Smooth muscle cell (in vitro differentiated cells): Measurements from ENCODE around the gene LRRTM4. TPM values are rescaled to one million over a fixed set of nuclear protein-coding genes. Genes with fewer than 3 reads are reported as not detected.

Experiments
- DNase-seq: peaks from one replicate; lab custom pipeline; 2025; ENCODE audit not compliant: unreplicated experiment; lab: John Stamatoyannopoulos, UW
- H2AFZ ChIP-seq: fragments of 200-600 bp; sonication (generic); 2 replicates; pipeline ENCODE4 v1.6.0; 2016; ENCODE audit warnings: antibody characterized with exemption, low read depth, mild to moderate bottlenecking
- H3F3A ChIP-seq: fragments of 200-600 bp; sonication (generic); 2 replicates; pipeline ENCODE4 v1.6.0; 2017; ENCODE audit warnings: antibody characterized with exemption, low read depth
- H3K27ac ChIP-seq: fragments of 200-600 bp; sonication (generic); 2 replicates; pipeline ENCODE4 v1.5.1; 2016; ENCODE audit warnings: low read depth, mild to moderate bottlenecking
- H3K27me3 ChIP-seq: fragments of 200-600 bp; sonication (generic); 2 replicates; pipeline ENCODE4 v1.6.1; 2016; ENCODE audit warnings: low read depth, mild to moderate bottlenecking
- H3K36me3 ChIP-seq: fragments of 200-600 bp; sonication (generic); 2 replicates; pipeline ENCODE4 v1.5.1; 2016; ENCODE audit warnings: low read depth
- H3K4me1 ChIP-seq: fragments of 200-600 bp; sonication (generic); 2 replicates; pipeline ENCODE4 v1.5.1; 2016; ENCODE audit warnings: low read depth
- H3K4me2 ChIP-seq: fragments of 200-600 bp; sonication (generic); 2 replicates; pipeline ENCODE4 v1.6.0; 2016; ENCODE audit warnings: mild to moderate bottlenecking
- H3K4me3 ChIP-seq: fragments of 200-600 bp; sonication (generic); 2 replicates; pipeline ENCODE4 v1.5.1; 2016; ENCODE audit warnings: mild to moderate bottlenecking
- H3K79me2 ChIP-seq: fragments of 200-600 bp; sonication (generic); 2 replicates; pipeline ENCODE4 v1.6.0; 2016; ENCODE audit warnings: low read depth, mild to moderate bottlenecking
- H3K9ac ChIP-seq: fragments of 200-600 bp; sonication (generic); 2 replicates; pipeline ENCODE4 v1.6.0; 2016; ENCODE audit warnings: low read depth
- H3K9me3 ChIP-seq: fragments of 200-600 bp; sonication (generic); replicated peaks from 2 replicates; pipeline ENCODE4 v1.5.1; 2016; ENCODE audit warnings: low read depth
- H4K20me1 ChIP-seq: fragments of 200-600 bp; sonication (generic); 2 replicates; pipeline ENCODE4 v1.6.0; 2016; ENCODE audit warnings: low read depth
- CTCF ChIP-seq: fragments of 200-600 bp; sonication (generic); IDR thresholded peaks from 2 replicates; pipeline ENCODE4 v1.5.1; 2017; ENCODE audit warnings: borderline replicate concordance, mild to moderate bottlenecking, antibody characterized with exemption; ENCODE audit not compliant: insufficient read depth, poor library complexity, severe bottlenecking
- WGBS: methylation state at CpG from one replicate; pipeline ENCODE4 v1.1.7; 2016; ENCODE audit warnings: low lambda C conversion rate; 5-methylcytosine and 5-hydroxymethylcytosine counted together
- polyA plus RNA-seq: library from polyadenylated mRNA; unstranded; fragments of >200 nt; fragmentation: Nextera tagmentation; extraction: Ambion mirVana; gene quantifications from 2 replicates; pipeline ENCODE4 v1.2.1, GENCODE V29; 2016
- total RNA-seq: library from RNA; depleted of rRNA; stranded (reverse); fragments of >200 nt; gene quantifications from 2 replicates; pipeline ENCODE4 v1.2.3, GENCODE V29; 2014

LRRTM4 gene
- total and polyA plus RNA-seq, 2 experiments from 2014 or later: 1.4 to 5.5 TPM

DNA sequence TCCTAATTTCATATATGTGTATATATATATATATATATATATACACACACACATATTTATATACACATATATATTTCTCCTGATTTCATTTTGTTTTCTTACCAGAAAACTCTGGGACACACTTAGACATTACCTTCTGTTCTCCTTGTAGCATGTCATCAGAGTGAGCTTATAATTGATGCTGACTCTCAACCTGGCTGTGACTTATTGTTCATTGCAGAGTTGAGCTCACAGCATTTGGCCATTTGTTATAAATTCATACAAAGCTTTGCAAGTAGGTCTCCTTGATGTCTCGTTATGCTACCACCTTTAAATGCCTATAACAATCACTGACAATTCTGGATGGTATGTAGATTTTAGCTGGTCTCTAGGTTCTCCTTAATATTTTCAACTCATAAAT lies 314.8 kb downstream of the LRRTM4 start:
- peaks cover 3% of the 10 kb centered on the region for H3K4me1 ChIP-seq
- no peaks in the 10 kb centered on the region for H4K20me1 ChIP-seq
- H3K27ac ChIP-seq: no peak overlapping the region
- H2AFZ ChIP-seq: no peak overlapping the region
- H3K4me3 ChIP-seq: no peak overlapping the region
- no peak for DNase-seq
- no peaks in the 10 kb centered on the region for H3K36me3 ChIP-seq
- WGBS: 73% methylated on average over 1 of the region's 1 CpG
- no peak overlapping the region for H3K9ac ChIP-seq
- H3K4me2 ChIP-seq: no peak overlapping the region
- H3K79me2 ChIP-seq: no peaks in the 10 kb centered on the region
- no peaks in the 10 kb centered on the region for H3F3A ChIP-seq
- no peaks in the 10 kb centered on the region for H3K27me3 ChIP-seq
- H3K9me3 ChIP-seq: no peaks in the 10 kb centered on the region
- TF ChIP-seq CTCF: no peak

GRCh38 chr2:77201755-77202154 lies 320.4 kb downstream of the LRRTM4 start:
- Histone ChIP-seq H3K27me3 (no peaks in the 10 kb centered on the region), H3K9me3 (no peaks in the 10 kb centered on the region), H3F3A (no peaks in the 10 kb centered on the region), H3K27ac (no peak overlapping the region), H3K79me2 (no peaks in the 10 kb centered on the region), H3K9ac (no peak overlapping the region), H3K4me2 (no peak overlapping the region), H3K36me3 (no peaks in the 10 kb centered on the region), H4K20me1 (no peaks in the 10 kb centered on the region), H2AFZ (no peak overlapping the region), H3K4me3 (no peak overlapping the region), H3K4me1 (no peaks in the 10 kb centered on the region)
- TF ChIP-seq CTCF: no peak
- no peak for DNase-seq
- WGBS: 87% methylated on average over 2 of the region's 2 CpGs

DNA sequence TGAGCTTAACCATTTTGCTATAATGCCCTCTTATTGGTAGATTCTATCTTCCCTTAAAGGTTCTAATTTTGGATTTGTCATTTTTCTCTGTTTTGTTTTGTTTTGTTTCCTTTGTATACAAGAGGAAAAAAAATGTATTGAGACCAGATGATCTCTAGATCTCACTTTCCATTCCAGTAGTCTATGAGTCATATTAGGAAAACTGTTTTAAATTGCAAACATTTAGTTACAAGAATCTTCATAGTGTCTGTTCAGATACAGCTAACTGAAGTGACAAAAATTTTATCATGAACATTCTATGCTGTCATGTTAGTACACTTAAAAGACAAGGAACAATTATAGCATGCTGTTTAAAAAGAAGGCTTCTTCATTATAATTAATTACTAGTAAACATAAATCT lies 322.8 kb downstream of the LRRTM4 start:
- no peak overlapping the region for H2AFZ ChIP-seq
- TF ChIP-seq CTCF: no peak
- no peaks in the 10 kb centered on the region for H3K79me2 ChIP-seq
- H3K27ac ChIP-seq: no peak overlapping the region
- no peak for DNase-seq
- H3K9me3 ChIP-seq: no peaks in the 10 kb centered on the region
- H3K4me3 ChIP-seq: no peak overlapping the region
- no peaks in the 10 kb centered on the region for H3F3A ChIP-seq
- no peaks in the 10 kb centered on the region for H3K27me3 ChIP-seq
- H3K9ac ChIP-seq: no peak overlapping the region
- no peak overlapping the region for H3K4me2 ChIP-seq
- no peaks in the 10 kb centered on the region for H4K20me1 ChIP-seq
- no peaks in the 10 kb centered on the region for H3K36me3 ChIP-seq
- H3K4me1 ChIP-seq: no peaks in the 10 kb centered on the region

DNA sequence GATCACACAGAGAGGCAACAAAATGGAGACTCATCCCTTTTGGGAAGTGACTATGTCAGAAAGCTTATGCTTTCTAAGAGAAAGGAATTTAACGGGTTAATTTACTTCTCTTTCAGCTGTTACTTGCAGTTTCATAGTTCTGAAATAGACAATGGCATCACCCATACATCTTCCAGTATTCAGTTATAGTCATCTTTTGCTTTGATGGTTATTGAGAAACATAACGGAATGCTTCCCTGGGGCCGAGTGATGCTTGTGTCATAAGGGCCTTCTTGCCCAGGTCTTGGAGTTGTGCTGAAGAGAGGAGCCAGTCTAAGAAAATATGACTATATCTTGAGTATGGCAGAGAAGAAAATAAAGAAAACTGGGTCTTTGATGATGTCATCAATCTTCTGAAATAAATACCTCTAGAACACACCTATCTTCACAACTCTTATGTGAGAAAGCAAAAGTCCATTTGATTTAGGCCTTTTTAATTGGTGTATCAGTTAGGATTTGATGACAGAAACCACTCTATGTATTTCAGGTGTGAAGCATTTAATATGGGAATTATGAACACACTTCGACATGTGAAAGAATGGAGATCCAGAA lies 328.2 kb downstream of the LRRTM4 start:
- no peak for TF ChIP-seq CTCF
- Histone ChIP-seq H3K36me3 (no peaks in the 10 kb centered on the region), H2AFZ (no peak overlapping the region), H3K9ac (no peak overlapping the region), H3K79me2 (no peaks in the 10 kb centered on the region), H4K20me1 (no peaks in the 10 kb centered on the region), H3K27me3 (no peaks in the 10 kb centered on the region), H3K4me2 (no peak overlapping the region), H3K9me3 (no peaks in the 10 kb centered on the region), H3K4me3 (no peak overlapping the region), H3F3A (no peaks in the 10 kb centered on the region), H3K4me1 (no peaks in the 10 kb centered on the region), H3K27ac (no peak overlapping the region)
- WGBS: 94% methylated on average over 4 of the region's 4 CpGs
- DNase-seq: no peak
